NCI-H2081 treated with DMSO at 0.1 percent for 48 hours (cell line): ENCODE results near the gene ZNF346.
"Not testable (repeated sequence)": the region's sequence is repeated elsewhere in the genome, so short reads cannot be mapped to it uniquely, and the experiment has no call there.

ENCODE experiments used
- DNase-seq: peaks from one replicate; lab custom pipeline; 2025; lab: John Stamatoyannopoulos, UW

The ZNF346 gene

GRCh38 chr5:177010153-177010552 is 12.3 kb upstream of the ZNF346 start:
- DNase-seq = no peak

- no peak for DNase-seq
Measured at GRCh38 chr5:177015156-177015555, 7.3 kb upstream of the ZNF346 start.

GRCh38 chr5:177018341-177018740 is 4.2 kb upstream of the ZNF346 start:
- DNase-seq = peak; percentile 35

- DNase-seq = no peak
Measured at GRCh38 chr5:177020033-177020432, 2.5 kb upstream of the ZNF346 start.

- no peak for DNase-seq
Measured at GRCh38 chr5:177023303-177023664, 788 bp downstream of the ZNF346 start.

DNA sequence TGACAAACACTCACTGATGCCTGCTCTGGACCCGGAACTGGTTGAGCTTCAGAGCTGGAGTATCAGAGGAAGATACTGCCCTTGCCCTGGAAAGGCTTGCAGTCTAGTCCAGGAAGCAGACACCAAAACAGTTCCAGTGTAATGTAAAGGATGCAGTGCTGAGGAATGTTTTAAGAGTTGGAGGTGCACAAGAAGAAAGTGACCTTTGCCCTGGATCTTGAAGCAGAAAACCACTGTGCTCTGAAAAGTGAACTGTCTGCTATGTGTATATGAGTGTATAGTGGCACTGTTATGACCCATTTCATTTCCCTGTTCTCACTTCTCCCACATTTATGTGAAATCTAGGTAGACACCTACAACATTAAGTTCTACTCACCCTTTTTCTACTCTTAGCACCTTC is 2.1 kb downstream of the ZNF346 start:
- no peak for DNase-seq

DNA sequence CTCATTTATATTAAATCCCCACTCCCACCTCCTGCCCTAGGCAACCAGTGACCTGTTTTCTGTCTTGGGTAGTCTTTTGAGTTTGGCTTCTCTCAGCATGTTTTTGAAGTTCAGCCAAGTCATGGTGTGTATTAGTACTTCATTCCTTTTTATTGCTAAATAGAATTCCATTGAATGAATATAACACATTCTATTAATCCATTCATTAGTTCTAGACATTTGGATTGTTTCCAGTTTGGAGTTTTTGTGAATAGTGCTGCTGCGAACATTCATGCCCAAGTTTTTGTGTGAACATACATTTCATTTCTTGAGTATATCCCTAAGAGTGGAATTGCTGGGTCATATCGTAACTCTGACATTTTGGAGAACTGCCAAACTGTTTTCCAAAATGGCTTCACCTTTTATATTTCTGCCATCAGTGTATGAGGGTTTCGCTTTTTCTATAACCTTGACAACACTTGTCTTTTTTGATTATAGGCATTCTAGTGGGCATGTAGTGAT is 2.7 kb downstream of the ZNF346 start:
- no peak for DNase-seq

DNA sequence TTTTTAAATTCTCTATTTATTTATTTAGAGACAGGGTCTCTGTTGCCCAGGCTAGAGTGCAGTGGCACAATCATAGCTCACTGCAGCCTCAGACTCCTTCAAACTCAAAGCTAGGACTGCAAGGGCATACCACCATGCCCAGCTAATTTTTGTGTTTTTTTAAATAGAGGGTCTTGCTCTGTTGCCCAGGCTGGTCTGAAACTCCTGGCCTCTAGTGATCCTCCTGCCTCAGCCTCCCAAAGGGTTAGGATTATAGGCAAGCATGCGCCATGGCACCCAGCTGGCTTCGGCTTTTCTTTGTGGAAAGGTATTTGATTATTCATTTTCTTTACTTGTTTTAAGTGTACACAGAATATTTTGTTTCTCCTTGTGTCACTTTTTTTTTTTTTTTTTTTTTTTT is 5.2 kb downstream of the ZNF346 start:
- no peak for DNase-seq

DNA sequence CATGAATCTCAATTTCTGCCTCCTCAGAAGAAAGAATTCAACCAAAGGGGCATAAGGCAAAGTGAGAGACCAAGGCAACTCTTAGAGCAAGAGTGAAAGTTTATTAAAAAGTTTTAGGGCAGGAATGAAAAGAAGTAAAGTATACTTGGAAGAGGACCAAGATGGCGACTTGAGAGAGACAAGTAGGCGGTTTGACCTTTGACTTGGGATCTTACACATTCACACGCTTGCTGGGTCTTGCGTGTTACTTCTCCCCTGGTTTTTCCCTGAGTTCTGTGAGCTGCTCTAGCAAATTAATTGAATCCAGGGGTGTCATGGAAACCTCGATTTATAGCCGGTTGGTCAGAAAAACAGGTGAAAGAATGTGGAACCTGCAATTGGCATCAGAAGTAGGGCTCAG is 7.0 kb downstream of the ZNF346 start:
- DNase-seq = no peak

GRCh38 chr5:177035976-177036375 is 13.5 kb downstream of the ZNF346 start:
- no peak for DNase-seq

GRCh38 chr5:177036443-177036842 is 13.9 kb downstream of the ZNF346 start:
- no peak for DNase-seq

- no peak for DNase-seq
Measured at GRCh38 chr5:177036921-177037320, 14.4 kb downstream of the ZNF346 start.

- DNase-seq = no peak
Measured at GRCh38 chr5:177040814-177041420, 18.4 kb downstream of the ZNF346 start.

- DNase-seq = no peak
Measured at GRCh38 chr5:177041936-177042335, 19.4 kb downstream of the ZNF346 start.

DNA sequence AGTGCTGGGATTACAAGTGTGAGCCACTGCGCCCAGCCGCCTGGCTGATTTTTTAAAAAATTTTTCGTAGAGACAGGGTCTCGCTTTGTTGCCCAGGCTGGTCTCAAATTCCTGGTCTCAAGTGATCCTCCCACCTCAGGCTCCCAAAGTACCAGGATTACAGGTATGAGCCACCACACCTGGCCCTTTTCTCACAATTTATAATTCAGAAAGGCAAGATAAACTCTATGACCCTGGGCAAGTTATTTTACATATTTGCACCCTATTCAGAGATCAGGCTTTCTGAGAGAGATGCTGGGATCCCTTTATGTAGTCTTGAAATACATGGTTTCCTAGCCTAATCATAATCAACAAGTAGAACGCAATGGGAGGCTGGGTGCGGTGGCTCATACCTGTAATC is 20.6 kb downstream of the ZNF346 start:
- DNase-seq = no peak

DNA sequence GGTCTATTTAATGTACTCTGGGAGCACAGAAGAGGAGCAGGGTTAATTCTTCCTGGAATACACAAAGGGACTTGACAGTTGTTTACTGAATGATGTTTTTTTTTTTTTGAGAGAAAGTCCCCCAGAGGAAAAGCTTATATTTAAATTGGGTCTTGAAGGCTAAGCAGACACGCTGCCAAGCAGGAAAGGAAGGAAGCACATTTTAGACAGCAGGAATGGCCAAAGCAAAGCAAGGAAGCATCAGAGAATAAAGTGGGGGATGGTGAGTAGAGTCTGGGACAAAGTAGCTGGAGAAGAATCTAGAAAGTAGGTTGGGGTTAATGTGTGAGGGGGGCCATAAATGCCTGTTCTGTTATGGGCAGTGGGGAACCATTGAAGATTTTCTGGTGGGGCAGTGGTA is 21.5 kb downstream of the ZNF346 start:
- no peak for DNase-seq

GRCh38 chr5:177044641-177045040 is 22.1 kb downstream of the ZNF346 start:
- no peak for DNase-seq

DNA sequence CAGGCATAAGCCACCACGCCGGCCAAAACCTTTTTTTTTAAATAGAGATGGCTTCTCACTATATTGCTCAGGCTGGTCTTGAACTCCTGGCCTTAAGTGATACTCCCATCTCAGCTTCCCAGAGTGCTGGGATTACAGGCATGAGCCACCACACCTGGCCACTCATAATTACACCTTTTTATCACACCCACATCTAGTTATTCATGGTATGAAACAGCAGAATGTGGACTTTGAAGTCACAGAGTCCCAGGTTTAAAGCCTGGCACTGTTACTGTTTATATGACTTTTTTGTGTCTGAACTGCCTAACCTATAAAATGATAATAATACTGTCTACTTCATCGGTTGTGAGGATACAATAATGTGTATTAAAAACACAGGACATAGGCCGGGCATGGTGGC is 23.1 kb downstream of the ZNF346 start:
- no peak for DNase-seq

DNA sequence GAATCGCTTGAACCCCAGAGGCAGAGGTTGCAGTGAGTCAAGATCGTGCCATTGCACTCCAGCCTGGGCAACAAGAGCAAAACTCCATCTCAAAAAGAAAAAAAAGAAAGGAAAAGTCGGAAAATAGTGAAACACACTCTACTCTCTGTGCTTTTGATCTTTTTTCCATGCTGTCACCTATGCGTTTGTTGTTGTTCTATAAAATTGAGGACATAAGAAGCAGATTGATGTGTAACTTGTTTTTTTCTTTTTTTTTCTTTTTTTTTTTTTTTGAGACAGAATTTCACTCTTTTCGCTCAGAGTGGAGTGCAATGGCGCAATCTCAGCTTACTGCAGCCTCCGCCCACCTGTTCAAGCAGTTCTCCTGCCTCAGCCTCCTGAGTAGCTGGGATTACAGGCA is 26.0 kb downstream of the ZNF346 start:
- DNase-seq = not testable (repeated sequence)

DNA sequence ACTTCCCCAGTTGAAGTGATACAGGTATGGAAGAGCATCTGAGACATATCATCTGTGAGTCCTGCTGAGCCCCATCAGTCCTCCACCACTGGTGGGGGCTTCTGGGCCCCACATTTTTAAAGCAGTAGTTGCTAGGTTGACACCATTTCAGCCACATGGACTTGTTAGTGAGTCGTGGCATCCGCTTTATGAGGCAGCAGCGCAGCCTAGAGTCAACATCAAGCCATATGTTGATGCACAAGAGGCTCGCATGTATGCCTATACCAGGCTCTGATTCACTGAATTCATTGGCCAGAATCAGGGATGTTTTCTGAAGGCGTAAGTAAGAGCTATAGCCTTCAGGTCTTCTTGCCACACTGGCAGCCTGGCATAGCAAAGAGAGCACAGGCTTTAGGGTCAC is 26.8 kb downstream of the ZNF346 start:
- DNase-seq = no peak

GRCh38 chr5:177064500-177065277 is 42.2 kb downstream of the ZNF346 start:
- DNase-seq = no peak

- no peak for DNase-seq
Measured at GRCh38 chr5:177065491-177065890, 43.0 kb downstream of the ZNF346 start.

- DNase-seq = no peak
Measured at GRCh38 chr5:177066224-177066623, 43.7 kb downstream of the ZNF346 start.

- no peak for DNase-seq
Measured at GRCh38 chr5:177067503-177067902, 45.0 kb downstream of the ZNF346 start.
